Neural cell (in vitro differentiated cells): Measurements from ENCODE around the gene DDTL. TPM values are rescaled to one million over a fixed set of nuclear protein-coding genes. Genes with fewer than 3 reads are reported as not detected.

Experiments
- H2AFZ ChIP-seq: fragments of 200-600, 300-800 bp; sonication (generic), shearing (Covaris generic); 2 replicates; pipeline ENCODE4 v1.6.0; 2014; ENCODE audit warnings: low read depth, mild to moderate bottlenecking, antibody characterized with exemption, low read length, moderate library complexity
- H3F3A ChIP-seq: fragments of 200-600 bp; shearing (Covaris generic); 2 replicates; pipeline ENCODE4 v1.6.1; 2016; ENCODE audit warnings: mild to moderate bottlenecking, moderate library complexity, mixed read lengths, antibody characterized with exemption, low read length; ENCODE audit not compliant: insufficient read depth, poor library complexity, severe bottlenecking
- H3K27ac ChIP-seq: fragments of 200-600, 300-800 bp; sonication (generic), shearing (Covaris generic); 2 replicates; pipeline ENCODE4 v1.5.1; 2014; ENCODE audit warnings: mild to moderate bottlenecking, low read length, moderate library complexity
- H3K27me3 ChIP-seq: fragments of 300-800, 200-600 bp; sonication (generic), shearing (Covaris generic); 2 replicates; pipeline ENCODE4 v1.6.0; 2014; ENCODE audit warnings: mild to moderate bottlenecking, low read depth, low read length, moderate library complexity; ENCODE audit not compliant: insufficient read depth
- H3K36me3 ChIP-seq: fragments of 300-800, 200-600 bp; sonication (generic), shearing (Covaris generic); 2 replicates; pipeline ENCODE4 v1.5.1; 2014; ENCODE audit warnings: mild to moderate bottlenecking, antibody characterized with exemption, low read length, moderate library complexity; ENCODE audit not compliant: insufficient read depth
- H3K4me2 ChIP-seq: fragments of 300-800, 200-600 bp; sonication (generic), shearing (Covaris generic); 2 replicates; pipeline ENCODE4 v1.6.0; 2014; ENCODE audit warnings: mild to moderate bottlenecking, low read length
- H3K4me3 ChIP-seq: fragments of 300-800, 200-600 bp; sonication (generic), shearing (Covaris generic); 2 replicates; pipeline ENCODE4 v1.5.1; 2014; ENCODE audit warnings: mild to moderate bottlenecking, low read length, moderate library complexity
- H3K79me2 ChIP-seq: fragments of 200-600 bp; shearing (Covaris generic); replicated peaks from 2 replicates; pipeline ENCODE4 v1.6.0; 2014; ENCODE audit warnings: mild to moderate bottlenecking, low read length, moderate library complexity; ENCODE audit not compliant: insufficient read depth
- H3K9ac ChIP-seq: fragments of 300-800, 200-600 bp; sonication (generic), shearing (Covaris generic); 2 replicates; pipeline ENCODE4 v1.6.1; 2016; ENCODE audit warnings: mild to moderate bottlenecking, low read length, mixed read lengths
- H3K9me2 ChIP-seq: fragments of 200-600 bp; shearing (Covaris generic); 2 replicates; pipeline ENCODE4 v1.6.1; 2016; ENCODE audit warnings: mild to moderate bottlenecking, low read length, mixed read lengths; ENCODE audit not compliant: insufficient read depth
- H3K9me3 ChIP-seq: fragments of 200-600, 300-800 bp; sonication (generic), shearing (Covaris generic); 2 replicates; pipeline ENCODE4 v1.6.1; 2016; ENCODE audit warnings: mild to moderate bottlenecking, mixed run types, low read length, moderate library complexity, mixed read lengths
- H4K20me1 ChIP-seq: fragments of 200-600 bp; shearing (Covaris generic); 2 replicates; pipeline ENCODE4 v1.6.1; 2016; ENCODE audit warnings: mild to moderate bottlenecking, mixed run types; ENCODE audit not compliant: insufficient read depth
- EP300 ChIP-seq: fragments of 450-650 bp; conservative IDR thresholded peaks from 2 replicates; pipeline ENCODE4 v1.6.1; 2014; ENCODE audit warnings: antibody characterized with exemption, mild to moderate bottlenecking, moderate library complexity; ENCODE audit not compliant: poor library complexity, severe bottlenecking
- EZH2 ChIP-seq: fragments of 200-600, 300-800 bp; shearing (Covaris generic), sonication (generic); IDR thresholded peaks from 2 replicates; pipeline ENCODE4 v1.6.1; 2014; ENCODE audit warnings: antibody characterized with exemption, low read length, borderline replicate concordance, mild to moderate bottlenecking; ENCODE audit not compliant: insufficient read depth, poor library complexity, severe bottlenecking
- MXI1 ChIP-seq: fragments of 450-650 bp; conservative IDR thresholded peaks from 2 replicates; pipeline ENCODE4 v1.6.1; 2014; ENCODE audit warnings: antibody characterized with exemption, mild to moderate bottlenecking; ENCODE audit not compliant: poor library complexity, severe bottlenecking
- POLR2AphosphoS5 ChIP-seq: IDR thresholded peaks from 2 replicates; pipeline ENCODE4 v1.6.1; 2012
- RAD21 ChIP-seq: fragments of 450-650 bp; conservative IDR thresholded peaks from 2 replicates; pipeline ENCODE4 v1.6.1; 2014; ENCODE audit warnings: antibody characterized with exemption, mild to moderate bottlenecking, moderate library complexity
- REST ChIP-seq: IDR thresholded peaks from 2 replicates; pipeline ENCODE4 v1.6.1; 2012; ENCODE audit warnings: borderline replicate concordance
- SMC3 ChIP-seq: fragments of 450-650 bp; conservative IDR thresholded peaks from 2 replicates; pipeline ENCODE4 v1.6.1; 2014; ENCODE audit warnings: antibody characterized with exemption, mild to moderate bottlenecking, moderate library complexity; ENCODE audit not compliant: poor library complexity
- TAF1 ChIP-seq: IDR thresholded peaks from 2 replicates; pipeline ENCODE4 v1.6.1; 2012; ENCODE audit warnings: low read depth
- polyA plus RNA-seq: library from polyadenylated mRNA; depleted of rRNA; stranded (reverse); fragments of >200 nt; gene quantifications from 2 replicates; pipeline ENCODE4 v1.2.3, GENCODE V29; 2014
- TF ChIP-seq, protein P1 (sequence below): fragments of 450-650 bp; IDR thresholded peaks from 2 replicates; pipeline ENCODE4 v1.5.1; 2014; ENCODE audit warnings: antibody characterized with exemption, mild to moderate bottlenecking, moderate library complexity; ENCODE audit not compliant: poor library complexity, severe bottlenecking

The DDTL gene
- polyA plus RNA-seq, 1 donor from 2014 or later: 0.31 TPM

GRCh38 chr22:24005201-24005600, 38.5 kb downstream of the DDTL start, which contains the start of gene GSTT4:
TSS of gene GSTT4 (minus strand) at chr22:24005453. CDS start at chr22:24005356, 97 bp downstream.
- H2AFZ ChIP-seq: no peak within 1 kb of the TSS
- H3F3A ChIP-seq: no peaks in the 10 kb centered on the region
- TF ChIP-seq SMC3: no peak
- TF ChIP-seq TAF1: no peak
- no peak for TF ChIP-seq POLR2AphosphoS5
- no peak for TF ChIP-seq RAD21
- TF ChIP-seq REST: no peak
- no peak for TF ChIP-seq EP300
- no peak for TF ChIP-seq EZH2
- TF ChIP-seq, protein P1, sequence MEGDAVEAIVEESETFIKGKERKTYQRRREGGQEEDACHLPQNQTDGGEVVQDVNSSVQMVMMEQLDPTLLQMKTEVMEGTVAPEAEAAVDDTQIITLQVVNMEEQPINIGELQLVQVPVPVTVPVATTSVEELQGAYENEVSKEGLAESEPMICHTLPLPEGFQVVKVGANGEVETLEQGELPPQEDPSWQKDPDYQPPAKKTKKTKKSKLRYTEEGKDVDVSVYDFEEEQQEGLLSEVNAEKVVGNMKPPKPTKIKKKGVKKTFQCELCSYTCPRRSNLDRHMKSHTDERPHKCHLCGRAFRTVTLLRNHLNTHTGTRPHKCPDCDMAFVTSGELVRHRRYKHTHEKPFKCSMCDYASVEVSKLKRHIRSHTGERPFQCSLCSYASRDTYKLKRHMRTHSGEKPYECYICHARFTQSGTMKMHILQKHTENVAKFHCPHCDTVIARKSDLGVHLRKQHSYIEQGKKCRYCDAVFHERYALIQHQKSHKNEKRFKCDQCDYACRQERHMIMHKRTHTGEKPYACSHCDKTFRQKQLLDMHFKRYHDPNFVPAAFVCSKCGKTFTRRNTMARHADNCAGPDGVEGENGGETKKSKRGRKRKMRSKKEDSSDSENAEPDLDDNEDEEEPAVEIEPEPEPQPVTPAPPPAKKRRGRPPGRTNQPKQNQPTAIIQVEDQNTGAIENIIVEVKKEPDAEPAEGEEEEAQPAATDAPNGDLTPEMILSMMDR: no peak
- H3K4me2 ChIP-seq: no peak within 1 kb of the TSS
- no peaks in the 10 kb centered on the region for H3K9me2 ChIP-seq
- no peak within 1 kb of the TSS for H3K4me3 ChIP-seq
- no peaks in the 10 kb centered on the region for H4K20me1 ChIP-seq
- H3K36me3 ChIP-seq: no peaks in the 10 kb centered on the region
- H3K9me3 ChIP-seq: no peaks in the 10 kb centered on the region
- H3K27me3 ChIP-seq: no peaks in the 10 kb centered on the region
- no peaks in the 10 kb centered on the region for H3K79me2 ChIP-seq
- no peak within 1 kb of the TSS for H3K27ac ChIP-seq
- H3K9ac ChIP-seq: no peak within 1 kb of the TSS

DNA sequence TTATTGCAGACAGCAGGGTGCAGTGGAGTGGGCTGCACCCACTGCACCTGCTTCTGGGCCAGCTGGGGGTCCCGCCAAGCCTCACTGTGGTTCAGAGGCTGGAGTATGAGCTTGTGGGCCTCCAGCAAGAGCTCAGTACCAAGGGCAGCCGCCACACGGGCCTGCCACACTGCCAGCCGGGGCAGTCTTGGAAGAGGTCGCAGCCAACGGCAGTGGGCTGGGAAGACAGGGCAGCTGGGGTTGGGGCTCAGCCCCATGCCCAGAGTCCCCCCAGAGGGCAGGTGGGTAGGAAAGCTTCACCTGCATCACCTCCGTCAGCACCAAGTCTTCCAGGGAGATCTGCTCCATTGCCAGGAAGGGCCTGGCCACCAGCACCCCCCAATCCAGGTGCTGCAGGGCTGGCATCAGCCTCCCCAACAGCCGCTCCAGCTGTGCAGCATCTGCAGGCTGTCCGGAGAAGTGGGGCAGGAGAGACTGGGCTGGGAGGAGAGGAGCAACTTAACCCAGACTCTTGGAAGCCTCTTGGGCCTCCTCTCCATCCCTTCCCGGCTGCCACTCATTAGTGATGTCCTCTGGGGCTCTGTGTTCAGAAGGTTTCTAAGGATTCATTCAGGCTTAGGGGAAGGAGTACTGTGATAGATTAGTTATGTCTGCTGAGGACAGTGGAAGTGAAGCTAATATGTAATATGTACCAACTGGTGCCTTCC, 39.7 kb downstream of the DDTL start:
- H3K4me2 ChIP-seq: no peak overlapping the region
- no peak overlapping the region for H2AFZ ChIP-seq
- H3F3A ChIP-seq: no peaks in the 10 kb centered on the region
- H3K36me3 ChIP-seq: no peaks in the 10 kb centered on the region
- no peaks in the 10 kb centered on the region for H3K79me2 ChIP-seq
- no peaks in the 10 kb centered on the region for H3K9me2 ChIP-seq
- TF ChIP-seq MXI1 (no peak), EZH2 (no peak), EP300 (no peak), SMC3 (no peak), REST (no peak), TAF1 (no peak), RAD21 (no peak), POLR2AphosphoS5 (no peak)
- TF ChIP-seq, protein P1: no peak
- H4K20me1 ChIP-seq: no peaks in the 10 kb centered on the region
- H3K27ac ChIP-seq: no peak overlapping the region
- H3K27me3 ChIP-seq: no peaks in the 10 kb centered on the region
- no peaks in the 10 kb centered on the region for H3K9me3 ChIP-seq
- no peak overlapping the region for H3K9ac ChIP-seq
- no peak overlapping the region for H3K4me3 ChIP-seq
